GM18951 (cell line): ENCODE data around the gene ZSWIM9.

ENCODE experiments used
- POLR2A ChIP-seq: IDR thresholded peaks from 4 replicates; pipeline ENCODE4 v1.6.1; 2011; ENCODE audit warnings: mild to moderate bottlenecking; ENCODE audit not compliant: insufficient read length, insufficient read depth; ENCODE audit errors: extremely low read depth
- in situ Hi-C: fragments of 300-500 bp; cut with MboI; formaldehyde crosslinking; loops from one replicate; pipeline ENCODE4 v1.12.0; 2022; ENCODE audit warnings: low sequenced_read_pairs, mixed read lengths, inconsistent platforms; ENCODE audit not compliant: unreplicated experiment

Gene ZSWIM9

DNA sequence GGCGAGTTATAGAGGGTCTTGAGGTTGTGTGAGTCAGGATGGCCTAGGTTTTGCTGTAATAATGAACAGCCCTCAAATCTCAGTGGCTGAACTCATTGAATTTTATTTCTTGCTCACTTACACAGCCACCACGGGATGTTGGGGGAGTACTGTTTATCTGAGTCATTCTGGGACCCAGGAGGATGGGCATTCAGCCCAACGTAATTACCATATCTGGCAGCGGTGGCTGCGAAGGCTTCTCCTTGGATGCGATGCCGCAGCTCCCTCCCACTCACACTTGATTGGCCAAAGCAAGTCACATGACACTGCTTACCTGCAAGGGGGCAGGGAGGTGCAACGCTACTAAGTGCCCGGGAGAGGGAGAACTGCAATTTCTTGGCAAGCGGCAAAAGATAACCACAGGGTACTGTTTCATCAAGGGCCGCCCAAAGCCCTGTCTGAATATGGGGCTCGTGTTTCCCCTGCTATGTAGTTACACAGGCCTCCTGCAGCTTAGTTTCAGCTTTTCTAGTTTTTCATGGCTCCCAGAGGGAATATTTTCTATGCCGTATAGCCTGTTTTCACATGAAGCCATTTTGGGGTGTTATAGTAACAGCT, 19.9 kb downstream of the ZSWIM9 start:
- TF ChIP-seq POLR2A = no peak
- in situ Hi-C loops = no loop called here

GRCh38 chr19:48190885-48191284, 20.4 kb downstream of the ZSWIM9 start:
- no peak for TF ChIP-seq POLR2A
- in situ Hi-C loops = no loop called here

- in situ Hi-C loops = no loop called here
- TF ChIP-seq POLR2A = no peak
Observed at GRCh38 chr19:48192750-48193149, 22.3 kb downstream of the ZSWIM9 start.

DNA sequence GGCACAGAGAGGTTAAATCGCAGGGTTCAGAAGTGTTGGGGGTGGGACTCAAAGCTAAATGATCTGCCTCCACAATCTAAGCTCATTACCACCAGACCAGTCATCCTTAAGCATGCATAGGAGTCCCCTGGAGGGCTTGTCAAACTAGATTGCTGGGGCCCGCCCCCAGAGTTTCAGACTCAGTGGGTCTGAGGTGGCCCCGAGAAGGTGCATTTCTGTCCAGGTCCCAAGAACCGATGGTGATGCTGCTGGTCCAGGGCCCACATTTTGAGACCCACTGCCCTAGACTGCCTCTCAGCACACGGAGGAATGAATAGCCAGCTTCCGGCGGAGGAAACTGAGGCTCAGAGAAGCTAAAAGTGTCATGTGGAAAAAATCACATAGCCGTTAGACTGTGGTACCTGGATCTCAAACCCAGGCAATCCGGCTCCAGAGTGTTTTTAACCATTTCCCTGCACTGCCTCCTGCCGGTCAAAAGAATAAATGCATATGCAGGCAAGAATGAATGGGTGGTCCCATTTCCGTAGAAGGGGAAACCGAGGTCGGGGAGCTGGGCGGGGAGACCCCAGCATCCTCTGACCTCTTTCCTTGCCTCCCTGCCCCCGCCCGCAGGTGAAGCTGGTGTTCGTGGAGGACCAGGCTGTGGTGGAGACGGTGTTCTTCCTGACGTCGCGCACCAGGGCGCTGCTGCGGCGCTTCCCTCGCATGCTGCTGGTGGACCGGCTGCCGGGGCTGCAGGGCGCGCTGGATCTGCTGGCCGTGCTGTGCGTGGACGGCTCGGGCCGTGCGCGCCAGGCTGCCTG, 23.8 kb downstream of the ZSWIM9 start:
- TF ChIP-seq POLR2A = no peak

GRCh38 chr19:48194844-48195830, 24.7 kb downstream of the ZSWIM9 start:
- in situ Hi-C loops = no loop called here
- TF ChIP-seq POLR2A = no peak

More for the DNA sequence above, 23.8 kb downstream of the ZSWIM9 start:
- in situ Hi-C loops = no loop called here

- in situ Hi-C loops = no loop called here
- TF ChIP-seq POLR2A = peak; percentile 2
Observed at GRCh38 chr19:48196321-48196763, 25.9 kb downstream of the ZSWIM9 start.

DNA sequence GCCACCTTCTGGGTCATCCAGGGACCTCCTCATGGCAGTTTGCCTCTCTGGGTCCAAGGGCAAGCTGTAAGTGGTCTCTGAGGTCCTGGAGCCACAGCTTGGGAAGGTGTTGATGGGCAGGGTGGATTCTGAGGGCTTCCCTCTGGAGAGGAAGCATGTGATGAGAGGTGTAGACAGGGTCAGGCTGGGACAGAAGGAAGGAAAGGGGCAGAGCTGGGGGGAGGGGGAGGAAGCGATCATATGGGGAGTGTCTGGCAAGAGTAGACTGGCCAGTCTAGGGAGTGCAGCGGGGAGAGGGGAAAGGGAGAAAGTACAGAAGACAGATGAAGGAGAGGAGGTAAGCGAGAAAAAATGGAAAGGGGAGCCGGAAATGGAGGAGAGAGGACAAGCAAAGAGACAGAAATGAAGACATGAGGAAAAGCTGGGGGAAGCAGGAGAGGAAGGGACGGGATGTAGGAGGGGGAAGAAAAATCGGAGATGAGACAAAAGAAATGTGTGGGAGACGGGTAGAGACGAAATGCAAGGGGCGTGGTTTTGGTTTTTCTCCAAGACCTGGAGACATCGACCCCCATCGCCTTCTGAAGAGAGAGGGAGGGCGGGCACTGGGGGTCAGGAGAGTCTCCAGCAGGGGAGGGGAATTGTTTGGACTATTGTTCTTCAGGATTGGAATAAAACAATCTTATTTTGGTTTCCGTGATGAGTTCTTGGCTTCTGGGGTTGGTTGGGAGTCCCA, 26.6 kb downstream of the ZSWIM9 start:
- in situ Hi-C loops = no loop called here

DNA sequence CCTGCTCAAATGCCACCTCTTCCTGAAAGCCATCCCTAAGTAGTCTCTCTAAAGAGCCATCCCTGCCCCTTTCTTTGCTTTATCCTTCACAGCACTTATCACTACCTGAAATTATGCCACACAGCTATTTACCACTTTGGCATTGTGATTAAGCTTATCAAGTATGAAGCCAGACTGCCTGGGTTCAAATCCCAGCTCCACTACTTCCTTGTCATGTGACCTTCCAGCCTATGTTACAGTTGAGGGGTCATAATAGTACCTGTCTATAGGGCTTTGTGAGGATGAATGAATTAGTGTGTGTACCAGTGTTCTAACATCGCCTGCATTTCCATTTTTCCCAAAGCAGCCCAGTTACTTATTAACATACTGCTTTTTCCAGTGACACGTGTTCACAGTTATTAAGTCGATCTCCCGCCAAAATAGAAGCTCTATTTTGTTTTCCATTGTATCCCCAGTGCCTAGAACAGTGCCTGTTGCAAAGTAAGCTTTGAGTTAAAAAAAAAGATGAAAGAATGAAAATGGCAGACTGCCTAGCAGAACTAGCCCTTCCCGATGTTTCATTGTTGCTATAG, 32.8 kb downstream of the ZSWIM9 start:
- in situ Hi-C loops = no loop called here
- TF ChIP-seq POLR2A = no peak

More for the DNA sequence above, 26.6 kb downstream of the ZSWIM9 start:
- no peak for TF ChIP-seq POLR2A

DNA sequence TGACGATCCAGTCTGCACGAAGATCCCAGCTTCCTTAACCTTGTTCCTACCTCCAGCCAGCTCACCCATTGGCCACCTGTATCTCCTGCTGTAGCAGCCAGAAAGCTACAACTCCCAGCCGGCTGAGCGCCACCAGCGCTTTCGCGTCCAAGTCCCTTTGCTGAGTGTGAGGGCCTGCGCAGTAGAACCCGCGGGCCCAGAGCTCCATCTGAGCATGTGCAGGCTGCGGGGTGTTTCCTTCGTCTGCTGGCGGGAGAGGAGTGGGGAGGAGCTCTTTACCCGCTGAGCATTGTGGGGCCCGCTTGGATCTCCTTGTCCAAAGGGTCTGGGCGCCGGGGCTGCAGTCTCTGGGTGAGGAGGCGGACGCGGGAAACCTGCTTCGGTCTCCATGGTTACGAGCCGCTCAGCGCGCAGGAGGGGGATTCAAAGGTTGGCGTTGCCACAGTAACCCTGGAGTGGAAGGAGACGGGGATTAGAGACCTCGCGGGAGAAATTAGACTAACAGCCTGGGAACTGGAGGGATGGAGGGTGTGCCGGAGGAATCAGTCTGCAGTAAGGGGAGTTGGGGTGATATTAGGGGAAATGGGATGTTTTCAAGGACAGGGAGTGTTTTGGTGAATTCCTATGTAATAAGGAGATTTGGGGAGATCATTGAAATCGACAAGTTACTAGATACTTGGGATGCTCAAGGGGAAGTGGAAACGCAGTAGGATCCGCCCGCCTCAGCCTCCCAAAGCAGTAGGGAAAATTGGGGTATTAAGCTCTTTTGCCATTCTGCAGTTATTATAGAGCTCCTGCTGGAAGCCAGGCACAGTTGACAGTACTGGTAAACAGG, 33.5 kb downstream of the ZSWIM9 start:
- in situ Hi-C loops = no loop called here
- TF ChIP-seq POLR2A = peak; percentile 89

DNA sequence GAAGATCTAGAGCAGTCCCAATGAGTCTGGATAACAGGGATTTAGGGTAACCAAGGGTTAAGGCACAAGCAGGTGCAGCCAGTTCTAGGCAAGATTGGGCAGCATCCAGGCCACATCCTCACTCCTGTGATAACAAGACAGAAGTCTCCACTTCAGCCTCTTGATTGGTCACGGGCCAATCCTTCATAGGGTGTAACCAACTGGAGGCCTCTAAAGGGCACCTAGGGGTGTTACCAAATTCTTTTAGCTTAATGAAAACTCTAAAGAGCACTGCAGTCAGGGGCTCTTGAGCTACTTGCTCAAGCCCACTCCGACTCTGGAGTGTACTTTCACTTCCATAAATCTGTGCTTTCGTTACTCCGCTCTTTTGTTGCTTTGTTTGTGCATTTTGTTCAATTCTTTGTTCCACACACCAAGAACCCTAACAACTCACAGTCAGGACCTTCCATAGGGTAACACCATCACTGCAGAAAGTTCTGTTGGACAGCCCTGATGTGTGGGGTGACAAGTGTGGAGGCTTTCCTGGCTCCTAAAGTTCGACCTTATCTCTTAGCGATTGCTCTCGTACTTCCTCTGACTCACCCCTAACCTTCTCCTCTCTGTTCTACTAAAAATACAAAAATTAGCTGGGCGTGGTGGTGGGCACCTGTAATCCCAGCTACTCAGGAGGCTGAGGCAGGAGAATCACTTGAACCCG, 36.1 kb downstream of the ZSWIM9 start:
- TF ChIP-seq POLR2A = no peak
- in situ Hi-C loops = no loop called here

DNA sequence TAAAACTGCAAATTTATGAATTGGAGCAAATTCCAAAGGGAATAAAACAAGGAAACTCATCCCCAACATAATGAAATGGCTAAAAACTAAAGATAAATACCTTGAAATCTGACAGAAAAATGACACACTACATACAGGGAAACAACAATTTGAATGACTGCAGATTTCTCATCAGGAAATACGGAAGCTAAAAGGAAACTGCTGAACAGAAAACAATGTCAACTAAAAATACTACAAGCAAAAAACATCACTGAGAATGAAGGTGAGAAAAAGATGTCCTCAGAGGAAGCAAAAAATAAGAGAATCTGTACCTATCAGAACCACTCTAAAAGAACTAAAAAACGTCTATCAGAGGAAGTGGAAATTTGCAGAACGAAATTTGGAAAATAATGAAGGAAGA, 39.5 kb downstream of the ZSWIM9 start:
- TF ChIP-seq POLR2A = no peak
- in situ Hi-C loops = no loop called here

GRCh38 chr19:48213959-48214358, 43.5 kb downstream of the ZSWIM9 start:
- in situ Hi-C loops = no loop called here
- no peak for TF ChIP-seq POLR2A
